ENCODE data around the gene GRM7. TPM values are rescaled to one million over a fixed set of nuclear protein-coding genes. Genes with fewer than 3 reads are reported as not detected.

Gene GRM7
- total RNA-seq, 1 experiment from 2014 or later, result 0.28 TPM

- Histone ChIP-seq H3K4ac (ENCODE audit: low read depth, low read length) (no peak overlapping the region), H3K27me3 (ENCODE audit: insufficient read depth, low read length) (no peaks in the 10 kb centered on the region), H2BK120ac (ENCODE audit: low read depth, low read length, poor library complexity, severe bottlenecking) (no peak overlapping the region), H3K23me2 (ENCODE audit: insufficient read length, low read depth, low read length, poor library complexity, severe bottlenecking) (no peaks in the 10 kb centered on the region), H4K20me1 (ENCODE audit: control insufficient read depth, insufficient read depth, insufficient read length) (no peaks in the 10 kb centered on the region), H3K79me1 (ENCODE audit: insufficient read depth, low read depth, low read length, poor library complexity, severe bottlenecking) (no peaks in the 10 kb centered on the region), H3K23ac (ENCODE audit: insufficient read length, low read depth, low read length) (no peak overlapping the region), H3K14ac (ENCODE audit: insufficient read depth, low read length) (no peak overlapping the region), H3K56ac (ENCODE audit: insufficient read length, low read depth, low read length) (no peak overlapping the region), H2AK5ac (ENCODE audit: insufficient read length, low read length) (no peak overlapping the region), H2BK12ac (ENCODE audit: insufficient read length, low read depth, low read length) (no peak overlapping the region), H4K91ac (ENCODE audit: insufficient read length, low read depth, low read length) (no peak overlapping the region), H3T11ph (ENCODE audit: low read length) (no peak overlapping the region), H2BK15ac (ENCODE audit: low read depth, low read length) (no peak overlapping the region), H2BK20ac (ENCODE audit: low read depth, low read length, poor library complexity, severe bottlenecking) (no peak overlapping the region), H3K4me2 (ENCODE audit: insufficient read depth, insufficient read length, low read length) (no peak overlapping the region), H3K4me1 (ENCODE audit: insufficient read depth, low read length) (peaks cover 3% of the 10 kb centered on the region; the same call in 1 of the 2 replicates), H3K18ac (ENCODE audit: insufficient read length, low read depth, low read length) (no peak overlapping the region), H3K9ac (ENCODE audit: extremely low read depth, insufficient read length, low read length) (no peak overlapping the region), H4K5ac (ENCODE audit: insufficient read length, low read depth, low read length) (no peak overlapping the region), H3K27ac (ENCODE audit: insufficient read length, low read depth, low read length) (no peak overlapping the region), H3K79me2 (ENCODE audit: insufficient read depth, low read length) (no peaks in the 10 kb centered on the region), H4K8ac (replicated peaks; ENCODE audit: insufficient read length, low read depth, low read length) (no peak overlapping the region), H2AFZ (ENCODE audit: low read length) (no peak overlapping the region), H3K9me3 (ENCODE audit: control insufficient read depth, low read depth, low read length) (no peaks in the 10 kb centered on the region), H2BK5ac (ENCODE audit: insufficient read length, low read length) (no peak overlapping the region)
- no peaks in the 10 kb centered on the region; a peak in 1 of 5 replicates for H3K9me3 Mint-ChIP-seq
- no peak overlapping the region for H3K4me3 Mint-ChIP-seq
- WGBS (ENCODE audit: extremely low coverage, insufficient read length, low lambda C conversion rate), result no CpG with 5 or more reads among the region's 3 CpGs
- TF ChIP-seq CTCF (conservative IDR thresholded peaks at IDR 0.05), result no peak
- no peaks in the 10 kb centered on the region for H3K27me3 Mint-ChIP-seq (ENCODE audit: low read depth)
- DNase-seq, result no peak
- H3K4me1 Mint-ChIP-seq, result peaks cover 4 to 15% of the 10 kb centered on the region in 2 experiments
- no peaks in the 10 kb centered on the region for H3K36me3 Mint-ChIP-seq (ENCODE audit: insufficient read depth in 1 of 3, low read depth in 3 of 3)
- no peak overlapping the region for H3K27ac Mint-ChIP-seq
Observed at GRCh38 chr3:7309641-7310102, 448.8 kb downstream of the GRM7 start.
